Activated CD8-positive, alpha-beta T cell treated with anti-CD3 and anti-CD28 coated beads, Interleukin-2, amount 10 ng/mL, durations not matched to agents 7 days and 5 days (primary cell): Measurements from ENCODE around the gene ZNF316. TPM values are rescaled to one million over a fixed set of nuclear protein-coding genes. Genes with fewer than 3 reads are reported as not detected.

Experiments
- ATAC-seq: fragments of 150-1000 bp; cut with Tn5 transposase; one replicate; pipeline ENCODE4 v1.10.0; 2021; ENCODE audit warnings: moderate library complexity
- CTCF ChIA-PET: fragments of 350-600 bp; sonication (Branson Sonifier 250); formaldehyde crosslinking; loops from one replicate; lab custom pipeline; 2021; ENCODE audit warnings: antibody characterized with exemption; lab: Charles Lee
- POLR2A ChIA-PET: fragments of 350-600 bp; sonication (Branson Sonifier 250); formaldehyde crosslinking; loops from one replicate; lab custom pipeline; 2021; ENCODE audit warnings: antibody characterized with exemption; lab: Charles Lee
- DNase-seq: peaks from one replicate; pipeline ENCODE4 v3.0.0-alpha.2; 2020
- H3K27ac Mint-ChIP-seq: one replicate; pipeline ENCODE4 v1.8.0; 2021; ENCODE audit warnings: mild to moderate bottlenecking, mixed read lengths
- H3K27me3 Mint-ChIP-seq: one replicate; pipeline ENCODE4 v1.8.0; 2021; ENCODE audit warnings: low read depth, mixed read lengths
- H3K36me3 Mint-ChIP-seq: one replicate; pipeline ENCODE4 v1.8.0; 2021; ENCODE audit warnings: low read depth, mixed read lengths
- H3K4me1 Mint-ChIP-seq: one replicate; pipeline ENCODE4 v1.8.0; 2021; ENCODE audit warnings: low read depth, mixed read lengths
- H3K4me3 Mint-ChIP-seq: one replicate; pipeline ENCODE4 v1.8.0; 2021; ENCODE audit warnings: mild to moderate bottlenecking, mixed read lengths
- H3K9me3 Mint-ChIP-seq: one replicate; pipeline ENCODE4 v1.8.0; 2022; ENCODE audit warnings: mixed read lengths; ENCODE audit not compliant: insufficient read depth
- total RNA-seq, 2 experiments: library from RNA; stranded (reverse); gene quantifications; one replicate each; pipeline ENCODE4 v1.2.3, GENCODE V29; 2021

Gene ZNF316
- total RNA-seq, 2 experiments from 2014 or later = 24.2 to 26.8 TPM

GRCh38 chr7:6608794-6609193 is 28.3 kb upstream of the ZNF316 start:
- H3K4me3 Mint-ChIP-seq = no peak overlapping the region
- ATAC-seq = no peak
- no peaks in the 10 kb centered on the region for H3K9me3 Mint-ChIP-seq
- no peak for DNase-seq
- H3K27ac Mint-ChIP-seq = no peak overlapping the region
- H3K27me3 Mint-ChIP-seq = peaks cover 6% of the 10 kb centered on the region
- H3K36me3 Mint-ChIP-seq = peaks cover 21% of the 10 kb centered on the region
- ChIA-PET CTCF (no interaction called here), POLR2A (no interaction called here)
- peaks cover 4% of the 10 kb centered on the region for H3K4me1 Mint-ChIP-seq

DNA sequence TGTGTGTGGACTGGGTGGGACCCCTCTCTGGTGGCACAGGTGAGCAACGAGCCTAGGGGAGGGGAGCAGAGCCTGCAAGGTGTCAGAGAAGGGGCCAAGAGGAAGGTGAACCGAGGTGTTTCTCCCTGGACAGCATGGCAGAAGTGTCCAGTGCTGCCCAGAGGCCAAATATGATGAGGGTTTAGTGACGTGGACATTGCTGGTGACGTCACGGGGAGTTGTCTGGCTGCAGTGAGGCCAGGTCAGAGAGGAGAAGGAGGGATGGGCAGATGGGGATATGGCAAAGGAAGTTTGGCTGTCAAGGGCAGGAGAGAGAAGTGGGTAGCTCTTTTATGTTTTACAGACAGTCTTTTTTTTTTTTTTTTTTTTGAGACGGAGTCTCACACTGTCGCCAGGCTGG is 24.3 kb upstream of the ZNF316 start:
- no peak for DNase-seq
- H3K4me3 Mint-ChIP-seq = no peak overlapping the region
- H3K27me3 Mint-ChIP-seq = peaks cover 22% of the 10 kb centered on the region
- no peaks in the 10 kb centered on the region for H3K36me3 Mint-ChIP-seq
- H3K4me1 Mint-ChIP-seq = peaks cover 10% of the 10 kb centered on the region
- H3K27ac Mint-ChIP-seq = no peak overlapping the region
- ChIA-PET CTCF (no interaction called here), POLR2A (no interaction called here)
- no peaks in the 10 kb centered on the region for H3K9me3 Mint-ChIP-seq
- ATAC-seq = no peak

DNA sequence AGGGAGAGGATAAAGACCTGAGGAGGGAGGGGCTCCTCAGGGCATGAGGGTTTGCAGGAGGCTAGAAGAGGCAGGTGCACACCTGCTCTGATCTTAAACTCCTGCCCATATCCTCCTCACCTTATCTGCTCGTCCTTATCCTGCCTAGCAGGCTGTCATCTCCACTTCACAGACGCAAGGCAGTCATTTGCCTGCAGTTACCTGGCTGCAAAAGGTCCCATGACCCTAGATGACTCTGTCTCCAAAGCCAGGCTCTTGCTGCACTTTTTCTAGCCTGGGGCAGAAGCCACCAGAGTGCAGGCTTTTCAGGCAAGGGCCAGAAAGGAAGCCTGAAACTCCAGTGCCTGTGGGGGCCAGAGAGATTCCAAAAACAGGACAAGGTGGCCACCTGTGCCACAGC is 23.4 kb upstream of the ZNF316 start:
- Mint-ChIP-seq H3K27me3 (peaks cover 25% of the 10 kb centered on the region), H3K9me3 (no peaks in the 10 kb centered on the region), H3K4me3 (no peak overlapping the region), H3K27ac (no peak overlapping the region), H3K4me1 (peaks cover 13% of the 10 kb centered on the region), H3K36me3 (no peaks in the 10 kb centered on the region)
- ATAC-seq = no peak
- POLR2A ChIA-PET = no interaction called here
- DNase-seq = no peak
- CTCF ChIA-PET = no interaction called here

DNA sequence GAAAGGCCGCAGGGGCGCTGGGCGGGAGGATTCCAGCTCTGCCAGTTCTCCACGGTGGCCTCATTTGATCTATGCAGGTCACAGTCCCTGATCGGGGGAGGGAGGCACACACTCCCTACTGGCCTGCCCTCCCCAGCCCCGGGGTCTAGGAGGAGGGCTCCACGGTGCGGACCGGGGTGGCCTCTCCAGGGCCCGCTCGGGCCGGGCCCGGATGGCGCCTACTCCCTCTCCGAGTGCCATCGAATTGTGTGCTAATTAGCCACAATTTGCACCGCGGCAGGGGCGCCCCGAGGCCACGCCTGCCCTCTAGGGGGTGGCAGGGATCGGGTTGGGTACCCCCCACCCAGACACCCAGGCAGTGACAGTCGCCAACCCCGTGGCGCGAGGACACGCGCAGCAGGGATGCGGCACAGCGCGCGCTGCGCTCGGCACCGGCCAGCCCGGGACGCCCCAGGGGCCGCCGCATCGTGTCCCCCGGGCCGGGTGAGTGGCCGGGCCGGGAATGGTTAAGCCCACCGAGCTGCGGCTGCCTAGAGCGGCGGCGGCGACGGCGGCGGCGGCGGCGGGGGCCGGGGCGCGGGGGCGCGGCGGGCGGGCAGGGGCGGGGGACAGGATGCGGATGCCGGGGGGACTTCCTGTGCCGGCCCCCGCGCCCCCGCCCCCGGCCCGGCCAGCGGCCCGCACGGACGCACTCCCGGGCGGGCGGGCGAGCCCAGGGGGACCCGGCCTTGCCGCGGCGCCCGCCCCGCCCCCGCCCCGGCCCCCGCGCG is 22.0 kb upstream of the ZNF316 start, which contains the start of gene ZNF853:
Gene ZNF853 (plus strand): TSS at position 658 of the 770 bp plus-strand sequence. CDS start 565 bp downstream, outside the sequence.
- H3K36me3 Mint-ChIP-seq = no peaks in the 10 kb centered on the region
- CTCF ChIA-PET = no interaction called here
- peak within 1 kb of the TSS; percentile 59 for H3K4me3 Mint-ChIP-seq
- H3K27ac Mint-ChIP-seq = peak within 1 kb of the TSS; percentile 30
- peaks cover 25% of the 10 kb centered on the region for H3K27me3 Mint-ChIP-seq
- H3K4me1 Mint-ChIP-seq = peaks cover 26% of the 10 kb centered on the region
- POLR2A ChIA-PET = no interaction called here
- ATAC-seq (peak; percentile 49), DNase-seq (no peak)
- no peaks in the 10 kb centered on the region for H3K9me3 Mint-ChIP-seq

DNA sequence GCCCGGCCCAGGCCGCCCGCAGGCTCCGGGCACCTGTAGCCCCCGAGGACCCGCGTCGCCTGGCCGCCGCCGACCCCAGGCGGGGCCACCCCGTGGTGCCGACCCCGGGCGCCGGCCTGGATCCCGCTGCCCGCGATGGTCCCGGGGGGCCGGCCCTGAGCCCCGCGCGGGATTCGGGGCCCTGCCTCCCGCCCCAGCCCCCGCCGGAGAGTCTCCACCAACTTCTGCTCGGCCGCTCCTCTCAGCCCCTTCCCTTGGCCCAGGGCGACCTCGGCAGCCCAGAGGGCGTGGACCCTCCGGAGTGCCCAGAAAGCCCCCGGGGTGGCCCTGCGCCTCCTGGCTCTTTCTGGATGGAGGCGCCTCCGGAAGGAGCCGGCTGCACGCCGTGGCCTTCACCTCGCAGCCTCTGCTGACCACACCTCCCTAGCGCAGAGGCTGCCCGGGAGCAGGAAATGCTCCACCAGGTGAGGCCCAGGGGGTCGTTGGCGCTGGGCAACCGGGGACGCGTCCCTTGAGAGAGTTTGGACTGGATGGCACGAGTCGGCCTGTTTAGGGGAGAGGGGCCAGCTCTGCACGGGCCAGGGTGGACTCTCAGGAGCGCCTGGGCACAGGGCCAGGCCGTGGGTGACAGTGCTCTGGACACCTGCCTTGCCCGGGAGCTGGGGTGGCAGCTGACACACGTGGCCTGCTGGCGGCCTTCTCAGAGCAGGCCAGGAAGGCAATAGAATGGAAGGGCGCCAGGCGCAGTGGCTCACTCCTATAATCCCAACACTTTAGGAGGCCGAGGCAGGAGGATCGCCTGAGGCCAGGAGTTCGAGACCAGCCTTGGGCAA is 21.2 kb upstream of the ZNF316 start:
- Mint-ChIP-seq H3K9me3 (no peaks in the 10 kb centered on the region), H3K4me1 (peaks cover 34% of the 10 kb centered on the region), H3K27ac (no peak overlapping the region), H3K27me3 (peaks cover 25% of the 10 kb centered on the region), H3K36me3 (no peaks in the 10 kb centered on the region), H3K4me3 (peak overlapping the region; percentile 36)
- CTCF ChIA-PET = no interaction called here
- no peak for DNase-seq
- ATAC-seq = peak; percentile 25
- POLR2A ChIA-PET = interaction anchor here (0.7 kb wide), 1 partner anchor 227 kb away, joined by 3 read pairs; no protein-coding TSS in a partner anchor

GRCh38 chr7:6616854-6617643 is 20.1 kb upstream of the ZNF316 start:
- ChIA-PET POLR2A (interaction anchor here (0.6 kb wide), 1 partner anchor 104 kb away, joined by 3 read pairs; no protein-coding TSS in a partner anchor), CTCF (no interaction called here)
- Mint-ChIP-seq H3K27me3 (peaks cover 25% of the 10 kb centered on the region), H3K36me3 (peaks cover 6% of the 10 kb centered on the region), H3K9me3 (no peaks in the 10 kb centered on the region), H3K4me3 (no peak overlapping the region), H3K4me1 (peaks cover 38% of the 10 kb centered on the region), H3K27ac (no peak overlapping the region)
- DNase-seq = no peak
- no peak for ATAC-seq

DNA sequence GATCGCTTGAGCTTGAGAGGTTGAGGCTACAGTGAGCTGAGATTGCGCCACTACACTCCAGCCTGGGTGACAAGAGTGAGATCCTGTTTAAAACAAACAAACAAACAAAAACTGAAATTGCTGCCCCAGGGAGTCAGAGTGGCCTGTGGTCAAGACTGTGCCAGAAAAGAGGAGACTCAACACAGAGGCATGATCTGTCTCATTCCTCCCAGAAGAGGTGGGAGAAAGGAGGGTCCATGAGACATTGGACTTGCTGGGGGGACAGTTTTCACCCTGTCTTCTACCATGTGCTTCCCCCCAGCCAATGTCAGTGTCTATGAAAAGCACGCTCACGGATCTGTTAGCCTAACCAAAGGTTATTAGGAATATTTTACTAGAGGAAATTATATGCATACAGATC is 18.5 kb upstream of the ZNF316 start:
- Mint-ChIP-seq H3K9me3 (no peaks in the 10 kb centered on the region), H3K27ac (no peak overlapping the region), H3K27me3 (peaks cover 21% of the 10 kb centered on the region), H3K4me1 (peaks cover 46% of the 10 kb centered on the region), H3K36me3 (peaks cover 6% of the 10 kb centered on the region), H3K4me3 (no peak overlapping the region)
- POLR2A ChIA-PET = no interaction called here
- DNase-seq = no peak
- CTCF ChIA-PET = no interaction called here
- no peak for ATAC-seq

DNA sequence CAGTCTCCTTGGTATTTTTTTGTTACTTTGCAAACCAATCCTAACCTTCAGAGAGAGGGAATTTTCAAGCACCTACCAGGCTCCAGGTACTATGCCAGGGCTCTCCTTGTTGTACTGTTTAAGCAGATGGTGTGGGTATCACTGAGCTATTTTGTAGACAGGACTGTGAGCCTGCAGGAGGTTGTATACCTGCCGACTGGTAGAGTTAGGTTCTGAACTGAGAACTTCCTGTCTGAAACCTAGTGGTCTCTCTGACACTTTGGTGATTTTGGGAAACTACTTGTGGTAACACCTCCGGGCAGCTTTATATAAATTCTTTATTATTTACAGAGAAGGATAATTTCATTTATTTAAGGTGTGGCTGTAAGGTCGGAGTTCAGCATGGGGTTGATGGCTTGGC is 17.2 kb upstream of the ZNF316 start:
- peaks cover 52% of the 10 kb centered on the region for H3K4me1 Mint-ChIP-seq
- peaks cover 6% of the 10 kb centered on the region for H3K36me3 Mint-ChIP-seq
- DNase-seq (no peak), ATAC-seq (peak; percentile 46)
- peaks cover 14% of the 10 kb centered on the region for H3K27me3 Mint-ChIP-seq
- peak overlapping the region; percentile 81 for H3K27ac Mint-ChIP-seq
- ChIA-PET CTCF (no interaction called here), POLR2A (no interaction called here)
- peak overlapping the region; percentile 23 for H3K4me3 Mint-ChIP-seq
- H3K9me3 Mint-ChIP-seq = no peaks in the 10 kb centered on the region

DNA sequence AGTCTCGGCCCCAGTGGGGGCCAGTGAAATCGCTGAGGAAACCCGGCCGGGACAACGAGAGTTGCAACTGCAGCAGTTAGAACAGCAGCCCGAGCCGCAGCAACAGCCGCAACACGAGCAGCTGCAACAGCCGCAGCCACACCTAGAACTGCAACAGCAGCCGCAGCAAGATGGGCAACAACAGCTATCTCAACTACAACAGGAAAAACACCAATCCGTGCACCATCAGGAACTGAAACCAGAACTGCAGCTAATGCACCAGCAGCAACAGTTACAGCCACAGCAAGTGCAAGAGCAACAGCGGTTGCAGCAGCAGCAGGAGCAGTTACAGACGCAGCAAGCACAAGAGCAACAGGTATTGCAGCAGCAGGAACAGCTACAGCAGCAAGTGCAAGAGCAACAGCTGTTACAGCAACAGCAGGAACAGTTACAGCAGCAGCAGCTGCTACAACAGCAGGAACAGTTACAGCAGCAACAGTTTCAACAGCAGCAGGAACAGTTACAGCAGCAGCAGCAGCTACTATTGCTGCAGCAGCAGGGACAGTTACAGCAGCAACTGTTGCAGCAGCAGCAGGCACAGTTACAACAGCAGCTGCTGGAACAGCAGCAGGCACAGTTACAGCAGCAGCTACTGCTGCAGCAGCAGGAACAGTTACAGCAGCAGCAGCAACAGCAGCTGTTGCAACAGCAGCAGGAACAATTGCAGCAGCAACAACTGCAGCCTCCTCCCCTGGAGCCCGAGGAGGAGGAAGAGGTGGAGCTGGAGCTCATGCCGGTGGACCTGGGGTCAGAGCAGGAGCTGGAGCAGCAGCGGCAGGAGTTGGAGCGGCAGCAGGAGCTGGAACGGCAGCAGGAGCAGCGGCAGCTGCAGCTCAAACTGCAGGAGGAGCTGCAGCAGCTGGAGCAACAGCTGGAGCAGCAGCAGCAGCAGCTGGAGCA is 15.7 kb upstream of the ZNF316 start:
- no peak for DNase-seq
- CTCF ChIA-PET = interaction anchor here (1.1 to 1.5 kb wide), 3 partner anchors 15 to 63 kb away, joined by 3 to 6 read pairs (median 4); partner anchors contain the start of genes INTS15 and ZNF316
- peak overlapping the region; percentile 14 for H3K27ac Mint-ChIP-seq

DNA sequence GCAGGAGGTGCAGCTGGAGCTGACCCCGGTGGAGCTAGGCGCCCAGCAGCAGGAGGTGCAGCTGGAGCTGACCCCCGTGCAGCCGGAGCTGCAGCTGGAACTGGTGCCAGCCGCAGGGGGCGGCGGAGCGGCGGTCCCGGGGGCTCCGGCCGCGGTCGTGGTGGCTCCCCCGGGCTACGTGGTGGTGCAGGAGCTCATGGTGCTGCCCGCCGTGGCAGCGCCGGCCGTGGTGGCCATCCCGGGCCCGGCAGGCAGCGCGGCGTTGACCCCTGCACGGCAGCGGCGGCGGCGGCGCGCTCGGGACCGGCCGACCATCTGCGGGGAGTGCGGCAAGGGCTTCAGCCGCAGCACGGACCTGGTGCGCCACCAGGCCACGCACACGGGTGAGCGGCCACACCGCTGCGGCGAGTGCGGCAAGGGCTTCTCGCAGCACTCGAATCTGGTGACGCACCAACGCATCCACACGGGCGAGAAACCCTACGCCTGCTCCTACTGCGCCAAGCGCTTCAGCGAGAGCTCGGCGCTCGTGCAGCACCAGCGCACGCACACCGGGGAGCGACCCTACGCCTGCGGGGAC is 14.9 kb upstream of the ZNF316 start:
- H3K36me3 Mint-ChIP-seq = peaks cover 6% of the 10 kb centered on the region
- ATAC-seq = no peak
- DNase-seq = no peak
- POLR2A ChIA-PET = no interaction called here
- CTCF ChIA-PET = interaction anchor here (1.1 to 2.1 kb wide), 4 partner anchors 14 to 63 kb away, joined by 3 to 7 read pairs (median 5); partner anchors contain the start of genes INTS15 and ZNF316
- H3K27ac Mint-ChIP-seq = no peak overlapping the region
- H3K9me3 Mint-ChIP-seq = no peaks in the 10 kb centered on the region
- H3K4me3 Mint-ChIP-seq = no peak overlapping the region
- peaks cover 49% of the 10 kb centered on the region for H3K4me1 Mint-ChIP-seq
- peaks cover 8% of the 10 kb centered on the region for H3K27me3 Mint-ChIP-seq

More for the DNA sequence above, 15.7 kb upstream of the ZNF316 start:
- Mint-ChIP-seq H3K9me3 (no peaks in the 10 kb centered on the region), H3K27me3 (peaks cover 10% of the 10 kb centered on the region), H3K36me3 (peaks cover 6% of the 10 kb centered on the region), H3K4me3 (no peak overlapping the region), H3K4me1 (peaks cover 49% of the 10 kb centered on the region)
- ATAC-seq = no peak
- POLR2A ChIA-PET = interaction anchor here (0.7 kb wide), 1 partner anchor 1096 kb away, joined by 3 read pairs; no protein-coding TSS in a partner anchor
